Vagina (tissue), 2 donors: ENCODE data around the gene APBB1IP. TPM values are rescaled to one million over a fixed set of nuclear protein-coding genes. Genes with fewer than 3 reads are reported as not detected.

Source experiments
- DNase-seq, 2 donors: peaks; one replicate each; pipeline ENCODE4 v3.0.0-alpha.2; 2017; ENCODE audit errors: extremely low spot score in 2 of 2
- H3K27ac ChIP-seq: fragments of 200-600 bp; sonication (generic); one replicate; pipeline ENCODE4 v1.5.1; 2019
- H3K27me3 ChIP-seq: fragments of 200-600 bp; sonication (generic); one replicate; pipeline ENCODE4 v1.5.1; 2019
- H3K36me3 ChIP-seq, 2 donors: fragments of 200-600 bp; sonication (generic); one replicate each; pipeline ENCODE4 v1.5.1; 2017 to 2019
- H3K4me1 ChIP-seq: fragments of 200-600 bp; sonication (generic); one replicate; pipeline ENCODE4 v1.5.1; 2019
- H3K4me3 ChIP-seq, 2 donors: fragments of 200-600 bp; sonication (generic); 1 replicate in 1 of 2; 2 replicates in 1 of 2; pipeline ENCODE4 v1.5.1; 2016 to 2019
- H3K9me3 ChIP-seq: fragments of 200-600 bp; sonication (generic); one replicate; pipeline ENCODE4 v1.5.1; 2019
- CTCF ChIP-seq, 3 experiments: fragments of 450-650 bp in 2 of 3; fragments of 200-600 bp in 1 of 3; sonication (generic) in 1 of 3; IDR thresholded peaks; one replicate each; pipeline ENCODE4 v1.5.1; 2017 to 2019; ENCODE audit warnings: antibody characterized with exemption in 3 of 3, mild to moderate bottlenecking in 2 of 3, moderate library complexity in 2 of 3
- POLR2A ChIP-seq, 2 donors: fragments of 450-650 bp; IDR thresholded peaks; one replicate each; pipeline ENCODE4 v1.6.1; 2017; ENCODE audit warnings: antibody characterized with exemption in 2 of 2, mild to moderate bottlenecking in 2 of 2, moderate library complexity in 2 of 2
- POLR2AphosphoS5 ChIP-seq, 2 donors: sonication (generic); formaldehyde crosslinking; IDR thresholded peaks; one replicate each; pipeline ENCODE4 v1.9.0; 2017; ENCODE audit warnings: antibody characterized with exemption in 2 of 2, mild to moderate bottlenecking in 2 of 2, low read depth in 1 of 2; ENCODE audit not compliant: insufficient read depth in 1 of 2
- intact Hi-C: fragments of 100-400 bp; cut with DNase I; formaldehyde crosslinking; loops from one replicate; pipeline ENCODE4 v1.15.1; 2023
- total RNA-seq: library from RNA; depleted of rRNA; stranded (reverse); fragments of >200 nt; gene quantifications from one replicate; pipeline ENCODE4 v1.2.3, GENCODE V29; 2016

Gene APBB1IP
- total RNA-seq, 1 donor from 2014 or later, result 7.4 TPM

- no peaks in the 10 kb centered on the region for H3K36me3 ChIP-seq
- no peak for TF ChIP-seq CTCF (IDR thresholded peaks at IDR 0.05)
- no peak for TF ChIP-seq POLR2AphosphoS5 (IDR thresholded peaks at IDR 0.05; ENCODE audit: insufficient read depth in 1 of 2, low read depth in 1 of 2)
- TF ChIP-seq POLR2A (IDR thresholded peaks at IDR 0.05), result no peak
- no peaks in the 10 kb centered on the region for H3K4me1 ChIP-seq
- no peaks in the 10 kb centered on the region for H3K9me3 ChIP-seq
- H3K27ac ChIP-seq, result no peak overlapping the region
- intact Hi-C loops, result no loop called here
- H3K27me3 ChIP-seq, result no peaks in the 10 kb centered on the region
- DNase-seq, result no peak
- no peak overlapping the region for H3K4me3 ChIP-seq
Observed at GRCh38 chr10:26407406-26407969, 30.7 kb upstream of the APBB1IP start.

- H3K9me3 ChIP-seq, result no peaks in the 10 kb centered on the region
- no peak for TF ChIP-seq POLR2A (IDR thresholded peaks at IDR 0.05)
- TF ChIP-seq CTCF (IDR thresholded peaks at IDR 0.05), result no peak
- no peak for TF ChIP-seq POLR2AphosphoS5 (IDR thresholded peaks at IDR 0.05; ENCODE audit: insufficient read depth in 1 of 2, low read depth in 1 of 2)
- no peaks in the 10 kb centered on the region for H3K27me3 ChIP-seq
- intact Hi-C loops, result no loop called here
- H3K4me1 ChIP-seq, result no peaks in the 10 kb centered on the region
- no peak overlapping the region for H3K27ac ChIP-seq
- no peak for DNase-seq
- no peaks in the 10 kb centered on the region for H3K36me3 ChIP-seq
- H3K4me3 ChIP-seq, result no peak overlapping the region
Observed at GRCh38 chr10:26408858-26409494, 29.2 kb upstream of the APBB1IP start.

GRCh38 chr10:26410356-26410755, 27.8 kb upstream of the APBB1IP start:
- H3K4me3 ChIP-seq, result no peak overlapping the region
- no peaks in the 10 kb centered on the region for H3K9me3 ChIP-seq
- H3K36me3 ChIP-seq, result no peaks in the 10 kb centered on the region
- H3K4me1 ChIP-seq, result no peaks in the 10 kb centered on the region
- H3K27ac ChIP-seq, result no peak overlapping the region
- H3K27me3 ChIP-seq, result no peaks in the 10 kb centered on the region
- no peak for DNase-seq
- TF ChIP-seq POLR2A (IDR thresholded peaks at IDR 0.05) (no peak), CTCF (IDR thresholded peaks at IDR 0.05) (no peak)
- intact Hi-C loops, result no loop called here

- no peak overlapping the region for H3K4me3 ChIP-seq
- intact Hi-C loops, result no loop called here
- H3K36me3 ChIP-seq, result no peaks in the 10 kb centered on the region
- no peaks in the 10 kb centered on the region for H3K4me1 ChIP-seq
- H3K27me3 ChIP-seq, result no peaks in the 10 kb centered on the region
- H3K27ac ChIP-seq, result no peak overlapping the region
- TF ChIP-seq CTCF (IDR thresholded peaks at IDR 0.05) (no peak), POLR2AphosphoS5 (IDR thresholded peaks at IDR 0.05; ENCODE audit: insufficient read depth in 1 of 2, low read depth in 1 of 2) (no peak), POLR2A (IDR thresholded peaks at IDR 0.05) (no peak)
- H3K9me3 ChIP-seq, result no peaks in the 10 kb centered on the region
- no peak for DNase-seq
Observed at GRCh38 chr10:26412932-26413331, 25.2 kb upstream of the APBB1IP start.

GRCh38 chr10:26413375-26413774, 24.8 kb upstream of the APBB1IP start:
- no peaks in the 10 kb centered on the region for H3K27me3 ChIP-seq
- no peaks in the 10 kb centered on the region for H3K9me3 ChIP-seq
- no peak overlapping the region for H3K4me3 ChIP-seq
- TF ChIP-seq POLR2A (IDR thresholded peaks at IDR 0.05), result no peak
- no peak for TF ChIP-seq POLR2AphosphoS5 (IDR thresholded peaks at IDR 0.05; ENCODE audit: insufficient read depth in 1 of 2, low read depth in 1 of 2)
- TF ChIP-seq CTCF (IDR thresholded peaks at IDR 0.05), result no peak
- no peaks in the 10 kb centered on the region for H3K36me3 ChIP-seq
- no peak overlapping the region for H3K27ac ChIP-seq
- DNase-seq, result no peak
- no peaks in the 10 kb centered on the region for H3K4me1 ChIP-seq
- intact Hi-C loops, result no loop called here
